OCI-LY3 (cell line): ENCODE results near the gene WHRN.

Source experiments
- CTCF ChIP-seq: fragments of 200-600, 300-600 bp; sonication (generic); IDR thresholded peaks from 2 replicates; pipeline ENCODE4 v1.5.1; 2014; ENCODE audit warnings: antibody characterized with exemption, low read length, low read depth
- EZH2phosphoT487 ChIP-seq: fragments of 200-600 bp; shearing (Covaris generic); IDR thresholded peaks from 2 replicates; pipeline ENCODE4 v1.6.1; 2018; ENCODE audit warnings: antibody characterized with exemption, mixed run types, low read depth

GRCh38 chr9:114489928-114490327 is 15.3 kb downstream of the WHRN start:
- TF ChIP-seq CTCF (no peak), EZH2phosphoT487 (no peak)
